ENCODE results near the gene GALM.

GALM gene

DNA sequence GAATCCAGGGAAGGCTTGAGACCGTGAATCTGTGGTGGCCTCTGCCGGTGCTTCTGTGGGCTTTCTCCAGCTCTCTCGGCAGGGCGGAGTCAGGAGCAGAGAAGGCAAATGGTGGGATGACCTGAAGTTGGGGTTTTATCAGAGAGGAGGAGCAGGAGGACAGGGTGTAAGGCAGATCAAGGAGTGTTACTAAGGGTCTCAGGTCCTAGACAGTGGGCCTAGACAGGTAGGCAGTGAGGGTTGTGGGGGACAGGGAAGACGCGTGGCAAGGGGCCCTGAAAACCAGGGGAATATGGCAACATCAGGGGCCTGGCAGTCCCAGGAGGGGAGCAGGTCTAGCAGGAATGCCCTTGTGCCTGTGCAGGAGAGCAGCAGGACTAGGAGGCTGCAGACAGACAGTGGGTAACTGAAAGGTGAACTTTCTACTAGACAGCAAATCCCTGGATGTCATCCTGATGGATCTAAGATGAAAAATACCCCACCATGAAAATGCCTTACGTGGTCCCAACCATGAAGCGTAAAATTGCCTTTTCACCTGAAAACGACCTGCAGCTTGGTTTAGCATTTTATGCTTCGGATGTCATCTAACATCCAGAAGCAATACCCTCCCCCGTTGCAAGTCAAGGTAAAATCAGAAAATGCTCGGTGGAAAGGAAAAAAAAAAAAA is 43.1 kb downstream of the GALM start:
- no peak overlapping the region; the same call in 1 of the 2 replicates for H3K27ac ChIP-seq
- H3K4me2 ChIP-seq, result 0 out of 2 replicates have a peak overlapping the region, but pooled peaks have one; percentile 23
- no peak for TF ChIP-seq CTCF (conservative IDR thresholded peaks at IDR 0.05; ENCODE audit: low read depth, low read length)
- no peak overlapping the region for H2AFZ ChIP-seq (ENCODE audit: low read depth)
- peaks cover 16% of the 10 kb centered on the region for H3K4me1 ChIP-seq (ENCODE audit: low read depth, poor library complexity, severe bottlenecking)
- no peaks in the 10 kb centered on the region for H3K79me2 ChIP-seq (ENCODE audit: insufficient read depth, low read depth)
- no peaks in the 10 kb centered on the region for H3K36me3 ChIP-seq (ENCODE audit: insufficient read depth)
- H3K27me3 ChIP-seq (ENCODE audit: insufficient read depth, low read depth), result no peaks in the 10 kb centered on the region
- H4K20me1 ChIP-seq (ENCODE audit: insufficient read depth), result no peaks in the 10 kb centered on the region
- H3K4me3 ChIP-seq (IDR thresholded peaks at IDR 0.05; ENCODE audit: insufficient read depth, low read depth, low read length), result no peak overlapping the region
- no peak overlapping the region for H3K9ac ChIP-seq

- 0 out of 2 replicates have a peak overlapping the region, but pooled peaks have one; percentile 15 for H3K27ac ChIP-seq
- H3K9ac ChIP-seq, result no peak overlapping the region
- peaks cover 22% of the 10 kb centered on the region for H3K4me1 ChIP-seq (ENCODE audit: low read depth, poor library complexity, severe bottlenecking)
- no peaks in the 10 kb centered on the region for H3K27me3 ChIP-seq (ENCODE audit: insufficient read depth, low read depth)
- no peaks in the 10 kb centered on the region for H4K20me1 ChIP-seq (ENCODE audit: insufficient read depth)
- TF ChIP-seq CTCF (conservative IDR thresholded peaks at IDR 0.05; ENCODE audit: low read depth, low read length), result no peak
- H3K36me3 ChIP-seq (ENCODE audit: insufficient read depth), result 0 out of 2 replicates have a peak, but pooled peaks cover 5% of the 10 kb centered on the region
- H3K79me2 ChIP-seq (ENCODE audit: insufficient read depth, low read depth), result no peaks in the 10 kb centered on the region
- no peak overlapping the region for H2AFZ ChIP-seq (ENCODE audit: low read depth)
- no peak overlapping the region for H3K4me2 ChIP-seq
- no peak overlapping the region for H3K4me3 ChIP-seq (IDR thresholded peaks at IDR 0.05; ENCODE audit: insufficient read depth, low read depth, low read length)
These were observed 43.8 kb downstream of the GALM start for GRCh38 chr2:38709567-38710194.

DNA sequence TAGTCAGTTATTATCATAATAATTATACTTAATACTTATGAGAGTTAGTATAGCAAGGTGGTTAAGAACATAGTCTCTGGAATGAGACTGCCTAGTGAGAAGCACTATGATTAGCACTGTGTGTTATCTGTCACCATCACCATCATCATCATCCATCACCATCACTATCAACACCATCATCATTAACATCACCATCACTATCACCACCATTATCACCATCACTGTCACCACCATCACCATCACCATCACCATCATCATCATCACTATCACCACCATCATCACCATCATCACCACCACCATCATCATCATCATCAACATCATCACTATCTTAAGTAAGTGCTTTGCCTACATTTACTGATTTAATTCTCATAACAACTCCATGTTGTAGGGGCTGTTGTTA is 45.6 kb downstream of the GALM start:
- no peaks in the 10 kb centered on the region for H3K79me2 ChIP-seq (ENCODE audit: insufficient read depth, low read depth)
- H3K27ac ChIP-seq, result no peak overlapping the region
- H4K20me1 ChIP-seq (ENCODE audit: insufficient read depth), result no peaks in the 10 kb centered on the region
- H3K4me2 ChIP-seq, result no peak overlapping the region
- H3K27me3 ChIP-seq (ENCODE audit: insufficient read depth, low read depth), result no peaks in the 10 kb centered on the region
- 0 out of 2 replicates have a peak, but pooled peaks cover 7% of the 10 kb centered on the region for H3K36me3 ChIP-seq (ENCODE audit: insufficient read depth)
- peaks cover 23% of the 10 kb centered on the region for H3K4me1 ChIP-seq (ENCODE audit: low read depth, poor library complexity, severe bottlenecking)
- no peak overlapping the region for H3K9ac ChIP-seq
- H2AFZ ChIP-seq (ENCODE audit: low read depth), result no peak overlapping the region
- no peak overlapping the region for H3K4me3 ChIP-seq (IDR thresholded peaks at IDR 0.05; ENCODE audit: insufficient read depth, low read depth, low read length)
- TF ChIP-seq CTCF (conservative IDR thresholded peaks at IDR 0.05; ENCODE audit: low read depth, low read length), result no peak

DNA sequence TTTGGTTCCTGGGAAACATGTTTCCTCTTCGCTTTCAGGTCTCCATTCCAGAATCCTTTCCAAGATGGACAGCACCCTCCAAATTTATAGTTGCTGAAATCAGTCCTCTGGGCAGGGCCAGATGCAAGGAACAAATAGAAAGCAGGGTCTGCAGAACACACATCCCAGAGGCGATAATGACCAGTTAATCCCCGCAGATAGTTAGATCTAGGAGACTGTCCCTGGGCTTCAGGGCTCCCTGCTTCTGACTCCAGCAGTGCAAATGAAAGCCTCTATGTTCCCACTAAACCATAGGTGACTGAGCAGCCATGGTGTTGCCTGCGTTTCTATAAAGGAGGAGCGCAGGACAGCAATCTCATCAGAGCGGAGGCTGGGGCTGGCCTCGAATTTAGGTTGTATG is 46.5 kb downstream of the GALM start:
- no peaks in the 10 kb centered on the region for H3K79me2 ChIP-seq (ENCODE audit: insufficient read depth, low read depth)
- no peak overlapping the region for H2AFZ ChIP-seq (ENCODE audit: low read depth)
- H3K4me3 ChIP-seq (IDR thresholded peaks at IDR 0.05; ENCODE audit: insufficient read depth, low read depth, low read length), result no peak overlapping the region
- H3K4me1 ChIP-seq (ENCODE audit: low read depth, poor library complexity, severe bottlenecking), result peaks cover 23% of the 10 kb centered on the region
- no peaks in the 10 kb centered on the region for H4K20me1 ChIP-seq (ENCODE audit: insufficient read depth)
- H3K27ac ChIP-seq, result no peak overlapping the region
- TF ChIP-seq CTCF (conservative IDR thresholded peaks at IDR 0.05; ENCODE audit: low read depth, low read length), result no peak
- no peak overlapping the region for H3K4me2 ChIP-seq
- no peak overlapping the region for H3K9ac ChIP-seq
- 0 out of 2 replicates have a peak, but pooled peaks cover 7% of the 10 kb centered on the region for H3K36me3 ChIP-seq (ENCODE audit: insufficient read depth)
- no peaks in the 10 kb centered on the region for H3K27me3 ChIP-seq (ENCODE audit: insufficient read depth, low read depth)
